Thyroid gland (tissue), 4 donors: ENCODE measurements around the gene MORN5.

Experiments used
- CTCF ChIP-seq, 6 experiments: fragments of 200-600 bp in 3 of 6; fragments of 450-650 bp in 3 of 6; sonication (generic) in 3 of 6; IDR thresholded peaks; one replicate each; pipeline ENCODE4 v1.5.1; 2016 to 2019; ENCODE audit warnings: antibody characterized with exemption in 6 of 6, mild to moderate bottlenecking in 2 of 6, inconsistent platforms in 1 of 6, moderate library complexity in 1 of 6
- POLR2A ChIP-seq, 2 donors: fragments of 450-650 bp; IDR thresholded peaks; one replicate each; pipeline ENCODE4 v1.6.1; 2017; ENCODE audit warnings: antibody characterized with exemption in 2 of 2, mild to moderate bottlenecking in 2 of 2, moderate library complexity in 1 of 2

GRCh38 chr9:122173670-122174069, 14.0 kb downstream of the MORN5 start:
- TF ChIP-seq CTCF (IDR thresholded peaks at IDR 0.05) (no peak), POLR2A (IDR thresholded peaks at IDR 0.05) (no peak)
